Activated CD4-positive, alpha-beta memory T cell treated with anti-CD3 and anti-CD28 coated beads, Interleukin-2, amount 10 ng/mL, durations not matched to agents 7 days and 5 days (primary cell): ENCODE results near the gene MLYCD. TPM values are rescaled to one million over a fixed set of nuclear protein-coding genes. Genes with fewer than 3 reads are reported as not detected.

Source experiments
- CTCF ChIA-PET: fragments of 350-600 bp; sonication (Branson Sonifier 250); formaldehyde crosslinking; loops from one replicate; lab custom pipeline; 2021; ENCODE audit warnings: antibody characterized with exemption, inconsistent platforms; lab: Charles Lee
- POLR2A ChIA-PET: fragments of 350-600 bp; sonication (Branson Sonifier 250); formaldehyde crosslinking; loops from one replicate; lab custom pipeline; 2021; ENCODE audit warnings: antibody characterized with exemption; lab: Charles Lee
- DNase-seq: peaks from one replicate; pipeline ENCODE4 v3.0.0-alpha.2; 2020
- H3K27ac Mint-ChIP-seq: one replicate; pipeline ENCODE4 v1.8.0; 2021; ENCODE audit warnings: mild to moderate bottlenecking, mixed read lengths
- H3K27me3 Mint-ChIP-seq: one replicate; pipeline ENCODE4 v1.8.0; 2021; ENCODE audit warnings: mixed read lengths
- H3K36me3 Mint-ChIP-seq: one replicate; pipeline ENCODE4 v1.8.0; 2021; ENCODE audit warnings: low read depth, mixed read lengths
- H3K4me1 Mint-ChIP-seq: one replicate; pipeline ENCODE4 v1.8.0; 2021; ENCODE audit warnings: mixed read lengths
- H3K4me3 Mint-ChIP-seq: one replicate; pipeline ENCODE4 v1.8.0; 2021; ENCODE audit warnings: mild to moderate bottlenecking, mixed read lengths
- H3K9me3 Mint-ChIP-seq: one replicate; pipeline ENCODE4 v1.8.0; 2021; ENCODE audit warnings: mixed read lengths
- total RNA-seq, 2 experiments: library from RNA; stranded (reverse); gene quantifications; one replicate each; pipeline ENCODE4 v1.2.3, GENCODE V29; 2021

MLYCD gene
- total RNA-seq = 1 to 10 TPM; 3.5 to 4.0 TPM

DNA sequence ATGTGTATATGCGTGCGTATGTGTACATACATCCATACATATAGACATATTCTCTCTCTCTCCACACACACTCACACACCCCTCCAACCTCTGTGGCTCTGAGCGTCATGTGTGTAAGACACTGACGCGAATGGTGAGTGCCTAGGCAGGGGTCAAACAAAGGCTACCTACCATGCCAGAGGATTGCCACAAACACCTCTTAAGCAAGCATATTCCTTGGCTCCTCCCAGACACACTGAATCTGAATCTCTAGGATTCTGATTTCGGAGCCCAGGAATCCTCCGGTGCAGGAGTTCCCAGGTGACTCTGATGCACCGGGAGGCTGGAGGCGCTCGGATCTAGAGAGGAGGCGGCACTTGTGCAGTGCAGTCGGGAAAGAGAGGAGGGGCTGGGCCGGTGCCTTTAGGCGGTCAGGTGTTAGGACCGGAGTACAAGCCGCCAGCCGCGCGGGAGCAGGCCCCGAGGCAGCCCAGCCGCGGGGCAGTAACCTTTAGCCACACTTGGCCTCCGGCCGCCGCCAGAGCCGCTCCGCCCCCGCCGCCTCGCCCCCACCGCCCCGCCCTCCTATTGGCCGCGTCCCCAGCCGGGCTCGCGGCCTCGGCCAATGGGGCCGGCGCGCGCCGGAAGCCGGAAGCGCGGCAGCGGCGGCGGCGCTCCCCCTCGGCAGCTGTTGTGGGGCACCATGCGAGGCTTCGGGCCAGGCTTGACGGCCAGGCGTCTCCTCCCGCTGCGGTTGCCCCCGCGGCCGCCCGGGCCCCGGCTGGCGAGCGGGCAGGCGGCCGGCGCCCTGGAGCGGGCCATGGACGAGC, at the start of gene MLYCD:
Gene MLYCD (plus strand): TSS at position 653 of the 809 bp plus-strand sequence. CDS start 30 bp downstream, at position 683.
- peak within 1 kb of the TSS; percentile 41 for H3K27ac Mint-ChIP-seq
- POLR2A ChIA-PET = interaction anchor here (0.8 to 1.0 kb wide), 3 partner anchors 77 to 246 kb away, joined by 3 to 7 read pairs (median 4); partner anchors contain the start of genes DNAAF1, HSDL1 and MBTPS1

DNA sequence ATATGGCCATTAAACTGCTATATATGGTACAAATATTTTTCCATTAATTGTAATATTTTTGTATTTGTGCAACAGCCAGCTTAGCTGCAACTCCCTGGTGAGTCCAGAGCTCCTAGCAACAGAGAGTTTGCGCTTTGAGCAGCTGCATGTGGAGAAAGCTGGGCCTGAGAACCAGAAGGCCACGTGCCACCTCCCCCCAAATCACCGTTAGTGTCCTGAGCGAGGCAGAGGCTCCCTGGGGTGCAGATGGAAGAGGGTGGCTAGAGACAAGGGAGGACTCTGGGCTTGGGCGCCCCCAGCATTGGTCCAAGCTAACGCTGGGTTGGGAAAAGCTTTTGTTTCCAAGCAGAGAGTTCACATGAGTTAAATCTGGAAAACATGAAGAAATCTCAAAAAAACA, 49.5 kb upstream of the MLYCD start:
- Mint-ChIP-seq H3K27ac (no peak overlapping the region), H3K4me3 (no peak overlapping the region), H3K4me1 (no peaks in the 10 kb centered on the region), H3K9me3 (no peaks in the 10 kb centered on the region), H3K27me3 (peaks cover 2% of the 10 kb centered on the region), H3K36me3 (no peaks in the 10 kb centered on the region)
- DNase-seq = no peak
- ChIA-PET CTCF (no interaction called here), POLR2A (no interaction called here)

More for the DNA sequence above, at the start of gene MLYCD:
- peaks cover 8% of the 10 kb centered on the region for H3K27me3 Mint-ChIP-seq
- DNase-seq = peak; percentile 78
- peaks cover 27% of the 10 kb centered on the region for H3K4me1 Mint-ChIP-seq
- H3K36me3 Mint-ChIP-seq = no peaks in the 10 kb centered on the region
- CTCF ChIA-PET = interaction anchor here (0.8 kb wide), 1 partner anchor 72 kb away, joined by 4 read pairs; no protein-coding TSS in a partner anchor
- H3K4me3 Mint-ChIP-seq = peak within 1 kb of the TSS; percentile 99
- H3K9me3 Mint-ChIP-seq = no peaks in the 10 kb centered on the region

DNA sequence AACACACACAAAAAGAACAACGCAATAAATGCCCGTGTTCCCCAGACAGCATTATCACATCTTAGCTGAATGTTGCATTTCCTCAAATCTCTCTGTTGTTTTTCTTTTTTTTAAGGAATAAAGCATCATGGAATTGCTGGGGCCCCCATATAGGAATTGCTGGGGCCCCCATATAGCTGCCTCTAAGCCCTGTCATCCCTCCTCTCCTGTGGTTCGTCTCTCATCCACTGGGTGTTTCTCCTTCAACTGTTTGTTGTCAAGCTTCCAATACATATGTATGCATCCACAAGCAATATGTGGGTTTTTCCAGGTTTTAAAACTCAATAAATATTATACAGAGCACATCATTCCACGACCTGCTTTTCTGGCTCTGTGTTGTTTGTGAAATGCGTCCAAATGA, 48.0 kb upstream of the MLYCD start:
- POLR2A ChIA-PET = no interaction called here

DNA sequence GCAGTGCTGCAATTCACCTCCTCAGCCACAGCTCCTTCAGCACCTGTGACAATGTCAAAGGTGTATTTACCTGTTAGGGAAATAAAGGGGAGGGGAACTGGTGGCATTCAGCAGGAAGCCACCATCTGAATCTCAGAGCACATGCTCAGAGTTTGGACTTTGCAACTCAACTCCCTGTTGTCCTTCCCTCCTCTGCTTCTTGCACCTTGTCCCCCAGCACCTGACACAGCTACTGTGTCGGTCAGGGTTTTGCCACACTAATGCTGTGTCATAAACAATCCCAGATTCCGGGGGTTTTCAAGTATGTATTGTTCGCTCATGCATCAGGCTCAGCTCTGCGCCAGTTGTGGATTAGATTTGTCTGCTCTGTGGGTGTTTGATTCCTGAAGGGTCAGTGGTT, 47.4 kb upstream of the MLYCD start:
- Mint-ChIP-seq H3K4me1 (no peaks in the 10 kb centered on the region), H3K27me3 (peaks cover 2% of the 10 kb centered on the region), H3K4me3 (no peak overlapping the region), H3K9me3 (no peaks in the 10 kb centered on the region), H3K36me3 (no peaks in the 10 kb centered on the region), H3K27ac (no peak overlapping the region)
- no peak for DNase-seq
- ChIA-PET CTCF (no interaction called here), POLR2A (no interaction called here)

More for the DNA sequence above, 48.0 kb upstream of the MLYCD start:
- Mint-ChIP-seq H3K27ac (no peak overlapping the region), H3K9me3 (no peaks in the 10 kb centered on the region), H3K4me1 (no peaks in the 10 kb centered on the region), H3K27me3 (peaks cover 2% of the 10 kb centered on the region), H3K36me3 (no peaks in the 10 kb centered on the region), H3K4me3 (no peak overlapping the region)
- CTCF ChIA-PET = no interaction called here
- no peak for DNase-seq

DNA sequence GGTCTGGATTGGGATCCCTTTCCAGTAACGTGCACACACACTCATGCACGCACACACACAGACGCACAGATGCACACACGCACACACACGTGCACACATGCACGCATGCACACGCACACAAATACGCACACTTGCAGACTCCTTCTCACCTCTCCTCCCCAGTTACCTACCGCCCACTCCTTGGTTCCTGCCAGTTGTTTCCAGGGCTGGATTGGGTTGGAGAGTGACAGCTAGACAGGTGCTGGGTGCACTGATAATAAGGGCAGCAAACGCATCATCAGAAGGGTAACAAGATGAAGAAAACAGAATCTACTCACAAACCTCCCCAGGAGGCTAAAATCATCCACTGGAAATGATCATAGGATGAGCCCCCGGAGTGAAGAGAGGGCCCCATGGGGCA, 46.1 kb upstream of the MLYCD start:
- ChIA-PET CTCF (no interaction called here), POLR2A (no interaction called here)
- DNase-seq = no peak
- H3K4me3 Mint-ChIP-seq = no peak overlapping the region
- peaks cover 2% of the 10 kb centered on the region for H3K27me3 Mint-ChIP-seq
- H3K9me3 Mint-ChIP-seq = no peaks in the 10 kb centered on the region
- H3K27ac Mint-ChIP-seq = no peak overlapping the region
- H3K4me1 Mint-ChIP-seq = no peaks in the 10 kb centered on the region
- H3K36me3 Mint-ChIP-seq = no peaks in the 10 kb centered on the region

DNA sequence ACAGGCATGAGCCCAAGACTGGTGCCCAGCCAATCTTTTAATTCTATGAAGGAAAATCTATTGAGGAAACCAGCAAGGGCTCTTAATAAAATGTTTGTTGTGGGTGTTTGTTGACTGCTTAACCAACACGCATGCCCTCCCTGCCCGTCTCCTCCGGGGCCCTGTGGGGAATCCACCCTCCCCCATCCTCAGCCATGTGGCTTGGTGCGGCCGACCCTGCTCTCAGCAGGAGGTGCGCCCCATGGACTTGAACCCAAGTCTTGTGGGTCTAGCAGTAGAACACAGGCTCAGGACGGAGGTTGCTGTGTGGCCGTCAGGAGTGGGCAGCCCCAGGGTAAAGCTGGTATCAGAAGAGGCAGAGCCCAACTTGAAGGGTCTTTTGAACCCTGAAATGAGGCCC, 45.1 kb upstream of the MLYCD start:
- no peak overlapping the region for H3K27ac Mint-ChIP-seq
- H3K4me1 Mint-ChIP-seq = no peaks in the 10 kb centered on the region
- no peak for DNase-seq
- peaks cover 2% of the 10 kb centered on the region for H3K27me3 Mint-ChIP-seq
- CTCF ChIA-PET = no interaction called here
- H3K9me3 Mint-ChIP-seq = no peaks in the 10 kb centered on the region
- H3K4me3 Mint-ChIP-seq = no peak overlapping the region
- POLR2A ChIA-PET = no interaction called here
- H3K36me3 Mint-ChIP-seq = no peaks in the 10 kb centered on the region

DNA sequence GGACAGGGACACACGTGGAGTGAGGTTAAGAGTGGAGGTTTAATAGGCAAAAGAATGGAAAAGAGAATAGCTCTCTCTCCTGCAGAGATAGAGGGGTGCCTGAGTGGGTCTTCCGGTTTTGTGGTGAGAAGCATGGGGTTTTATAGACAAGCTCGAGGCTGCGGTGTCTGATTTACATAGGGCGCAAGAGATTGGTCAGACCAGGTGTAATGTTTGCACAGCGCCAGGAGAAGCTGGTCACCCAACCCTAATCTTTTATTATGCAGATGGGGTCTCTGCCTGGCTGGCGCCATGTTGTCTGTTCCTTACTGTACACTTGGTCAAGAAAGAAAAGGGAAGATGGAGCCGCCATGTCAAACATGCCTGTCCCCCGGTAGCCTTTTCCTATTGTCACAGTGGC, 44.5 kb upstream of the MLYCD start:
- H3K4me1 Mint-ChIP-seq = no peaks in the 10 kb centered on the region
- no peak overlapping the region for H3K4me3 Mint-ChIP-seq
- POLR2A ChIA-PET = no interaction called here

DNA sequence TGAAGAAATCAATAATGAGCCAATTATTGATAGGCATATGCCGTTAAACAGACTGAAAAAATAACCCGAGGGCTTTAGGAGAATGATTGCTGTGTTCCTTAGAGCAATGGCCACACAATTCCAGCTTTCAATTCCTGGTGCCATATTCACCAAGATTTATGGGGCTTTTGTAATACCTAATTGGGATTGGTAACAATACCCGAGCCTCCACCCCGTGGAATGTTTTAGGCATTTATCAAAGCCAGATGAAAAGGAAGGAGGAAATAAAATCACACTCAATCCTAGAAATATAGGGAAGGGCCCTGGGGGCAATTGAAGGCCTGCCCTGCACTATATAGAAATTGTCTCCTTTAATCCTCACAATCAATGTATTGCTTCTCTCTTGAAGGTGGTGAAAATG, 42.1 kb upstream of the MLYCD start:
- no peak overlapping the region for H3K4me3 Mint-ChIP-seq
- H3K27me3 Mint-ChIP-seq = peaks cover 2% of the 10 kb centered on the region
- no peak overlapping the region for H3K27ac Mint-ChIP-seq
- H3K9me3 Mint-ChIP-seq = no peaks in the 10 kb centered on the region
- POLR2A ChIA-PET = no interaction called here
- CTCF ChIA-PET = no interaction called here
- no peaks in the 10 kb centered on the region for H3K36me3 Mint-ChIP-seq
- H3K4me1 Mint-ChIP-seq = no peaks in the 10 kb centered on the region
- DNase-seq = no peak

More for the DNA sequence above, 44.5 kb upstream of the MLYCD start:
- DNase-seq = no peak
- H3K9me3 Mint-ChIP-seq = no peaks in the 10 kb centered on the region
- H3K27ac Mint-ChIP-seq = no peak overlapping the region
- H3K27me3 Mint-ChIP-seq = peaks cover 2% of the 10 kb centered on the region
- CTCF ChIA-PET = no interaction called here
- H3K36me3 Mint-ChIP-seq = no peaks in the 10 kb centered on the region

DNA sequence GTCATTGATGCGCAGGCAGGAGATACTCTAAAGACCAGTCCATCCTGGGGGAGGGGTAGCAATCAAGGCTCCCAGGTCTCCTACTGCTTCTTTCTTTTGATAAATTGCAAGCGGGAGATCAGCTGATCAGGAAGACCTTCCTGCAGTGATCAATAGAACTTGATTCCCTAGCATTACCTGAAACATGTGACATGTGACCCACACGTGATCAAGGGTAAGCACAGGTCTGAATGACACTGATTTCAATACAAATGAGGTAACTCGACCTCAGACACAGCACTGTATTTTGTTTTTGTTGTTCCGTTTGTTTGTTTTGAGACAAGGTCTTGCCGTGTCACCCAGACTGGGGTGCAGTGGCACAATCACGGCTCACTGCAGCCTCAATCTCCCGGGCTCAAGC, 39.6 kb upstream of the MLYCD start:
- CTCF ChIA-PET = no interaction called here
- Mint-ChIP-seq H3K4me1 (no peaks in the 10 kb centered on the region), H3K4me3 (no peak overlapping the region), H3K27ac (no peak overlapping the region), H3K27me3 (no peaks in the 10 kb centered on the region), H3K9me3 (no peaks in the 10 kb centered on the region), H3K36me3 (no peaks in the 10 kb centered on the region)
- POLR2A ChIA-PET = no interaction called here
- no peak for DNase-seq

DNA sequence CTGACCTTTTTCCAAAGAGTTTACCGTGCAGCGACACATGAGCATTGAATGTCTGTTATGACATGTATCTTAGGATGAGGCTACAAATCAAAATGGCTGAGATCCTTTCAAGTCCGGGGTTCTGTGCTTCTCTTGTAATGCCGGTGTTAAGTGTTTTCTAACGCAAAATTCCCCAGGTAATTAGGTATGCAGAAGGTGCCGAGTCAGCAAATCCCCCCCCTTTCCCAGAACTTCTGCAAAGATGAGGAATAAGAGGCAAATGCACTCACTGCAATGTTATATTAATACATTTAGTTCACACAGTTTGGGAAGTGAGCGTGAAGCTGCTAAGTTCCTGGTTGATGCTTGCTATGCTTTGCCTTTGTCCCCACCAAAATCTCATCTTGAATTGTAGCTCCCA, 36.3 kb upstream of the MLYCD start:
- Mint-ChIP-seq H3K4me3 (no peak overlapping the region), H3K36me3 (no peaks in the 10 kb centered on the region), H3K27me3 (peaks cover 20% of the 10 kb centered on the region), H3K4me1 (no peaks in the 10 kb centered on the region), H3K27ac (no peak overlapping the region), H3K9me3 (no peaks in the 10 kb centered on the region)
- ChIA-PET POLR2A (no interaction called here), CTCF (no interaction called here)
- no peak for DNase-seq

DNA sequence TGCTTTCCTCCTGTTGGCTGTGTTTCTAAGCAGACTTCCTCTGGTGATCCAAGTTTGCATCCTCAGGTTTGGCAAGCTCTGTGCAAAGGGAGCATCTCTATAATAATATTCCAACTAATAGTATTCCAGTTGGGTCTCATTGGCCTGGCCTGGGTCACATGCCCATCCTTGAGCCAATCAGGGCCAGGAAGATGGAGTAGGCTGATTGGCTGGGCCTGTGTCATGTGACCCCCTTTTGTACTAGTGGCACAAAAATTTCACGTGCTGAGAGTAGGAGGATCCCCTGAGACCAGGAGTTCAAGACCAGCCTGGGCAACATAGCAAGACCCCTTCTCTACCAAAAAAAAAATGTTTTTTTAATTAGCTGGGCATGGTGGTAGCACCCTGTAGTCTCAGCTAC, 35.2 kb upstream of the MLYCD start:
- H3K36me3 Mint-ChIP-seq = no peaks in the 10 kb centered on the region
- CTCF ChIA-PET = no interaction called here
- no peak for DNase-seq
- H3K4me3 Mint-ChIP-seq = no peak overlapping the region
- no peak overlapping the region for H3K27ac Mint-ChIP-seq
- POLR2A ChIA-PET = no interaction called here
- H3K27me3 Mint-ChIP-seq = peaks cover 23% of the 10 kb centered on the region
- H3K9me3 Mint-ChIP-seq = no peaks in the 10 kb centered on the region
- no peaks in the 10 kb centered on the region for H3K4me1 Mint-ChIP-seq

DNA sequence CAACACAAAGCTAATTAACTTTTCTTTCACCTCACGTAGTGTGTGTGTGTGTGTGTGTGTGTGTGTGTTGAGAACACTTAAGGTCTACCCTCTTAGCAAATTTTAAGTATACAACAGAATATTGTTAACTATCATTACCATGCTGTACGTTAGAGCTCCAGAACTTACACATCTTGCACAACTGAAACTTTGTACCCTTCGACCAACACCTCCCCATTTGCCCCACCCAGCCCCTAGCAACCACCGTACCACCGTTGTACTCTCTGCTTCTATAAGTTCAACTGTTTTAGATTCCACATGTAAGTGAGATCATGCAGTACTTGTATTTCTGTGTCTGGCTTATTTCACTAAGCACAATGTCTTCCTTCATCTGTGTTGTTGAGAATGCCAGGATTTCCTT, 28.1 kb upstream of the MLYCD start:
- Mint-ChIP-seq H3K36me3 (no peaks in the 10 kb centered on the region), H3K4me3 (no peak overlapping the region), H3K9me3 (no peaks in the 10 kb centered on the region), H3K4me1 (no peaks in the 10 kb centered on the region), H3K27ac (no peak overlapping the region), H3K27me3 (peaks cover 52% of the 10 kb centered on the region)
- POLR2A ChIA-PET = no interaction called here
- CTCF ChIA-PET = no interaction called here
- no peak for DNase-seq

DNA sequence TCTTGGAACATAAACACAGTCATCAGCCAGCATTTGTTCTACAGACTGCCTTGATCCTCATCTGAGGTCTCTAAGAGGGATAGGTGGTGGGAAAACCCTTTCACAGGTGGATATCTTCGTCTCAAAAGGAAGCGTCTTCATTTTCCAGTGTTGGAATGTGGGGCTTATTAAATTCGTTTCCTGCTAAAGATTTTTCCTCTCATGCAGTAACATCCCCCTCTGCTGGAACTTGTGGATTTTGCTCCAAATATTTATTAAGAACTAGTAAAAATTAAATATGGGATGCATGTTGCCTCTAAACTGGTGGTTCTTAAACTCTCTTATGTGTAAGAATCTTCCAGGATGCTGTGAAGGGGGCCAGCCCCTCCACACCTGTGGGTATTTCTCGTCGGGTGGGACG, 20.1 kb upstream of the MLYCD start:
- POLR2A ChIA-PET = no interaction called here
- H3K36me3 Mint-ChIP-seq = no peaks in the 10 kb centered on the region
- no peaks in the 10 kb centered on the region for H3K9me3 Mint-ChIP-seq
- no peak for DNase-seq
- no peak overlapping the region for H3K27ac Mint-ChIP-seq
- H3K4me3 Mint-ChIP-seq = no peak overlapping the region
- no peaks in the 10 kb centered on the region for H3K4me1 Mint-ChIP-seq
- H3K27me3 Mint-ChIP-seq = peaks cover 18% of the 10 kb centered on the region
- CTCF ChIA-PET = no interaction called here
